GM12875 (cell line): Measurements from ENCODE around the gene STRBP.

Experiments used
- H3K4me3 ChIP-seq: one replicate; pipeline ENCODE4 v1.5.1; 2011; ENCODE audit warnings: low read depth, low read length, control low read depth
- CTCF ChIP-seq: IDR thresholded peaks from 2 replicates; pipeline ENCODE4 v1.5.1; 2011; ENCODE audit warnings: low read depth, mild to moderate bottlenecking, control low read depth, inconsistent platforms, low read length, moderate library complexity, borderline replicate concordance; ENCODE audit not compliant: insufficient read depth

The STRBP gene

GRCh38 chr9:123093141-123093540 lies 175.2 kb downstream of the STRBP start:
- no peak overlapping the region for H3K4me3 ChIP-seq
- TF ChIP-seq CTCF = no peak

- TF ChIP-seq CTCF = peak; percentile 13; the same call in 1 of the 2 replicates
- H3K4me3 ChIP-seq = no peak overlapping the region
Observed at GRCh38 chr9:123091459-123091858, 176.9 kb downstream of the STRBP start.

GRCh38 chr9:123090956-123091355 lies 177.4 kb downstream of the STRBP start:
- H3K4me3 ChIP-seq = no peak overlapping the region
- no peak for TF ChIP-seq CTCF

GRCh38 chr9:123090198-123090896 lies 178.0 kb downstream of the STRBP start:
- TF ChIP-seq CTCF = no peak
- H3K4me3 ChIP-seq = no peak overlapping the region

GRCh38 chr9:123089790-123090189 lies 178.6 kb downstream of the STRBP start:
- TF ChIP-seq CTCF = no peak
- H3K4me3 ChIP-seq = no peak overlapping the region

GRCh38 chr9:123089040-123089439 lies 179.3 kb downstream of the STRBP start:
- TF ChIP-seq CTCF = no peak
- H3K4me3 ChIP-seq = no peak overlapping the region

GRCh38 chr9:123087359-123087888 lies 181.0 kb downstream of the STRBP start:
- TF ChIP-seq CTCF = no peak
- H3K4me3 ChIP-seq = no peak overlapping the region
